Stimulated activated CD8-positive, alpha-beta memory T cell treated with anti-CD3 and anti-CD28 coated beads, Interleukin-2, amount 100 ng/mL, for 48 hours (primary cell): Measurements from ENCODE around the gene CISD3.

Experiments
- DNase-seq, 2 donors: peaks; one replicate each; pipeline ENCODE4 v3.0.0-alpha.2; 2020; ENCODE audit warnings: low read depth in 2 of 2

The CISD3 gene

GRCh38 chr17:38728290-38728831, 1.8 kb upstream of the CISD3 start:
- DNase-seq: peak in 1 of 2 donors; percentile 39

- DNase-seq: no peak
Measured at GRCh38 chr17:38729368-38729885, 714 bp upstream of the CISD3 start.

GRCh38 chr17:38730526-38731379, 612 bp downstream of the CISD3 start:
- no peak for DNase-seq

DNA sequence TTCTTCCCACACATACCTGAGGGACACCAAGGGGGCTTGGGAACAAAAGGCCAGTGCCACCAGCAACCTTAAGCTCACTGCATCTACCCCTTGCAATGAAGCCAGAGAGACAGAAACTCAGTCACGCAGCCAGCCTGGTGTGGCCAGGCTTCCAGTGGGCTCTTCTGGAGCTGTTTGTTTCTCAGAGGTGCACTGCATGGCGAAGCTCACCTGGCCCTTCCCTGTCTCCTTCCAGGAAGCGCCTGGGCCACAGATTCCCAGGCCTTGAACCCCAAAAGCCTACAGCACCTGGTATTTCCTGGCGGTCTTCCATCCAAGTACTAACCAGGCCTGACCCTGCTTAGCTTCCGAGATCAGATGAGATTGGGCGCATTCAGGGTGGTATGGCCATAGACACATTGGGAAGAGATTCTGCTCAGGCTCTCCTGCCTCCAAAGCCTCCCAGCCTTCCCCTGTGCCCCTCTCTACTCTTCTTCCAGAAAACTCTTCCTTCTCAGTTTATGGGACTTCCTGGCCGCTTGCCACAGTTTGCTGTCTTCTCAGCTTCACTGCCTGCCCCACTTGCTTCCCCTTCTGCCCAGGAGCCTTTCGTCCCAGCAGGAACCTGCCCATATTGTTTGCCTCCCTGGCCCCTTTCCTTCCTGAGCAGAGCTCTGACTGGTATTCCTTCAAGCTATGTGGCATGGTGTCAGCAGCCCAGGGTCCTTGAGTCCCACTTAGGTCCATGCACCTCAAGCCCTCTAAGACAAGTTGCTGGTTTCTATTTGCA, 1.6 kb downstream of the CISD3 start:
- no peak for DNase-seq

GRCh38 chr17:38732376-38733281, 2.5 kb downstream of the CISD3 start:
- DNase-seq: no peak

- no peak for DNase-seq
Measured at GRCh38 chr17:38733282-38733981, 3.3 kb downstream of the CISD3 start.

DNA sequence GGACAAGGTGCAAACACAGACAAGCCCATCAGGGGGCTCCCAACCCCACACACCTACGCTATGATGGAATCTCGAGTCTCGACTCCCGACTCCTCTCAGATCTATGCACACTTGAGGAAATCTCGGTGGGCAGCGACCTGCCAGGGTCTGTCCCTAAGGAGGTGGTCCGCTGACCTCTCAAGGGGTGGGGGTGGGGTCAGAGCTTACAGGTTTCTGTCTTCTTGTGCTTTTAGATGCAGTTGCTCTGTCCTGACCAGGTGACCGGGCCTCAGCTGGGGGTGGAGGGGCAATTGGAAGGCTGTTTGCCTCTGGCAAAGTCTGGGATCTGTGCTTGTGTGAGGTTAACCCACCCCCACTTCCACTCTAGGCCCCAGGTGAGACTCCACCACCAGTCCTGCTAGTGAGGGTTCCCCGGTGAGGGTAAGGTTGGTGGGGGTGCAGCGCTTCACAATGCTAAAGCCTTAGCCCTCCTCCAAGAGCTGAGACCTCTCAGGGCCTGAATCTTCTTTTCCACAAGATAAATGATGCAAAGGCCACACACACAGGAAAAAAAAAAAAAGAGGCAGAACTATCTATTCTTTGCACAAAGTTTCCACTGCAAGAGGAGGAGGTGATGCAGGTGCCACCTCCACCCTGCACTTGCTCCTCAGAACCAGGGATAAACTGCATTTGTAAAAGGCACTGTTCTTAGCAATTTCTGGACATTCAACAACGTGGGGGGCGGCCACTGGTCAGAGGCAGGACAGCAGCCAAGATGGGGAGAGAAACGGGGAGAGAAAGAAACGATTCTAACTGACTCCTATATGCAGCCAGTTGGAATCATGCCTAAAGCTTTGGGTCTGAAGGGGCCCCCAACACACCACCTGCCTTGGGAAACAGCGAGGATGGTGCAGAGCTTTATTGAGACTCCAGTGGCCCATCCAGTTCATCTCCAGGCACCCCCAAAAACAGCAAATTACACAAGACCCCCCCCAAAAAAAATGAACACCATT, 4.1 kb downstream of the CISD3 start:
- DNase-seq: no peak

DNA sequence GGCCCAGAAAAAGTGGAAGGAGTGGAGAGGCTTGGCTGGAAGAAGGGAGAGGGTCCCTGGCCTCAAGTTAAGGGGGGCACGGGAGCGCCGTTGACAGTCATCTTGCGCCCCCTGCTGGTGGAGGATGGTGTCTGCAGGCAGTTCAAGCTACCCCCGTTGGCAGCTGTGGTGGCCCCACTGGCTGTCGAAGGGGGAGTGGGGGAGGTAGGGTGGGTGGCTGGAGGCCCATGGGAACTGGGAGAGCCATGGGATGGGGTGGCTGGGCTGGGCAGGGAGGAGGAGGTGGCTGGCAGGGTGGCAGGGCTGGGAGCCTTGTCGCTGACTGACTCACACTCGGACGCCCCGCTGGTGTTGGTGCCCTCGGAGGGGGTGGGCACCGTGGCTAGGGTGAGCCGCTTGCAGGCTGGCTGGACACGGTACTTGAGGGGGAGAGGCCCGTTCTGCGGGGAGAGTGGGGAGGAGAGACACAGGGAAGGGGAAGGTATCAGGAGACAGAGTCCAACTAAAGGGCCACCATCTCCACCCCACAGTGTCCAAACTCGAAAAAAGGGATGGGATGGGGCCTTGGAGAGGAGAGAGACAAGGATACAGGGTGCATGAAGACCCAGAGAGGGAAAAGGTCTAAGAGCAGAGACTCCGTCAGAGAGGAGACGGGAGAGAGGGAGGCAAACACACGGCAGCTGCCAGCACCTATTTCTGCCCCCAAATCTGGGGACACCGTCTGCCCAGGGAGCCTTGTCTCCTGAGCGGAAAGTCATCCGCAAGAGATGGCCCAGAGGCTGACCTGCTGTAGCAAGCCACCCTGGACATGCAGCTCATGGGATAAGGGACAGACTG, 5.2 kb downstream of the CISD3 start:
- peak; percentile 66 to 70 for DNase-seq

DNA sequence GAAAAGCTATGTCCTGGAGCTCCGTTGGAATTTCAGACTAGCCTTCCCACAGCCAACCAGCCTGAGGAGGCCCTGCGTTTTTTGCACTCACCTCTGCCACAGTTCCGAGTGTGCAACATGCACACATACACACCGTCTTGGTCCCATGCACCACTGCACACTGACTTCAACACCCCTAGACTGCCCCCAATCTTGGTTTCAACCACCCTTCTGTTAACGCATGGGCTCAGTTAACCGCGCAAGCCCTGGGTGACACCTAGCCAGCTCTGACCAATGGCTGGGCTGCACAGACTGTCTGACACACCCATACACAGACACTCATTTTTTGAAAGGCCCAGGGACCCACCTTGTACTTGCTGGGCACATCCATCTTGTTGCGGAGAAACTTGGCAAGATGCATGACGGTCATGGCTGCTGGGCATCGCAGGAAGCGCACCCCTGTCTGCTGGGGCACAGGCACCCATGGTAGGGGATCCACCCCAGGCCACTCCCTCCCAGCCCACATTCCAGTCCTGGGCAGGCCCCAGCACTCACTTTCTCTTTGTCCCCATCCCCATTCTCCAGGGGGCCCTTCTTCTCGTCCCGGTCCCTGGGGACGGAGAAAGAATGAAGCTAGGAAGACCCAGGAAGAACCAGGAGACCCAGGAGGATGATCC, 8.0 kb downstream of the CISD3 start:
- DNase-seq: no peak

DNA sequence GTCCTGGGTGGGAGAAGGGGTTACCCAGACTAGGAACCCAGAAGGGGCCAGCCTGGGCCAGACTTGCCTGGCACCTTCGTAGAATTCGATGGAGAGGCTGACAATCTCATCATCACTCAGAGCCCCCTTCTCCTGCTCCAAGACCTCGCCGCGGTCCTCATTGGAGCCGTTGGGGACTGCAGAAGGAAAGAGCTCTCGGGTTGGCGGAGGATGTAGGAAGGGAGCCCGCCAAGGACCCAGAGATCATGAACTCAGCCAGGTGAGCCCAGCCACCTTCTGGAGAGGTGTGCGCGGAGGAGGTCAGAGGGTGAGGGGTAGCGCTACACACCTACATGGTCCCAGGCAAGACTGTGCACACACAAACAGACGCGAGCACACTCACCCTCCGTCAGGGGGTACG, 8.5 kb downstream of the CISD3 start:
- no peak for DNase-seq

- no peak for DNase-seq
Measured at GRCh38 chr17:38739305-38739704, 9.2 kb downstream of the CISD3 start.

- DNase-seq: no peak
Measured at GRCh38 chr17:38740044-38740443, 9.9 kb downstream of the CISD3 start.

DNA sequence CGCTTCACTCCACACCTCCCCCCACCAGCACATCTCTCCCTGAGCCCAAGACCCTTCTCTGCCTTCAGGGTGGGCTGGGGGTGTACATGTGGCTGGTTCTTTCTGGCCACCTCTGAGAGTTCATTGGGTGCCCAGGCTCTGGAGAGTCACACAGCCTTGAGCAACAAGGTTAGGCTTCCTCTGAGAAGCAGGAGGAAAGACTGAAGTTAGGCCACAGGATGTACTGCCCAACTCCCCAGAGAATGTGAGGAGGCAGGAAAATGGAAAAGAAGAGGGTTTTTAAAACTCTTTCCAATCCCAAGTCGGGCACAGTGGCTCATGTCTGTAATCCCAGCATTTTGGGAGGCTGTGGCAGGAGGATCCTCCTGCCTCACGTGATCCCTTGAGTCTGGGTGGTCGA, 10.7 kb downstream of the CISD3 start:
- no peak for DNase-seq

- DNase-seq: no peak
Measured at GRCh38 chr17:38741461-38741860, 11.3 kb downstream of the CISD3 start.

DNA sequence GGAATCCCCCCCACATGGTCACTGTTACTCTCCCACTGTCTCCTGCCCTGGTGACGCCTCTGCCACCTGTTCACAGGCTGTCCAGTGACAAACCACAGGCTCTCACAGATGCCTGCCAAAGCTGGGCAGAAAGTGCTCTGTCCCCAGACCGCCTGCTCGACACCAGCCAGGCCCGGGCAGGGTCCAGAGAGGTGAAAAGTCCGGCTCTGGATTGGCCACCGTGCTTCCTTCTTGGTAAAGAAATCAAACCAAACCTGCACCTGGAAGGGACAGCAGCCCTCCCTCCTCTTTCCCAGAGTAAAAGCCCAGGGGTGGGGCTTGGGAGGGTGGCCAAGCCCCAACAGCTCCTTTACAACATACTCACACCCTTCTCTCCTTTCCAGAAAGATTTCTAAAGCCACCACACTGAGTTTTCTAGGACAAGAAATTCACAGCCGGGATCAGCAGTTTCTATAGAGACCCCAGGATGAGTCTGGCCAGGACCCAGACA, 11.8 kb downstream of the CISD3 start:
- DNase-seq: no peak

DNA sequence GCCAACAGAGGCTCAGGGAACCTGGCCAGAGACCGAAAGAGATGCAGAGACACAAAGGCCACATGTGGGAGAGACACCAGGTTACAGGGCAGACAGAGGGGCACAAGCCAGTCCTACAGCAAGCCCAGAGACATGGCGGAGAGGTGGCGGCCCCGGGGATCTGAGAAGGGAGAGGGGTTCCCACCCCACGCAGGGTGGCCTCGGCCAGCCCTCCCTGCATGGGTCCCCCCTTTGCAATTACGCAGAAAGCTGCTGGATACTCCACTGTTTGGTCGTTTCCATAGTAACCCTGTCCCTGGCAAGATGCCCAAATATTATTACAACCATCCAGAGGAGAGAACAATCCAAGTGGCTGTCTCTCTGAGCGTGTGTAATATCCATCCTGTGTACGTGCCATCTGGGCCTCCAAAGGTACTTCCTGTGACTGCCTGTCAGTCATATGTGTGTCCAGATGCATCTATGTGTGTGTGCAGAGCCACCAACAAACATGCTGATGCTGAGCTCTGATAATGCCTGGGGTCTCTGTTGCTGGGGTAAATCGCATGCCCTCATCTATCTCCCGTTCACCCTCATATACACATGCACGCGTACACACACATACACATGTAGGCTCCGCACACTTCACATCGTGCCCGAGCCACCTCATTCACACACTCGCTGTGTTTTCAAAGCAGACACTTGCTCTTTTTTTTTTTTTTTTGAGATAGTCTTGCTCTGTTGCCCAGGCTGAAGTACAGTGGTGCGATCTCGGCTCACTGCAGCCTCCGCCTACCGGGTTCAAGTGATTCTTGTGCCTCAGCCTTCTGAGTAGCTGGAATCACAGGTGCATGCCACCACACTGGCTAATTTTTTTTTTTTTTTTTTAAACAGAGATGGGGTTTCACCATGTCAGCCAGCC, 12.5 kb downstream of the CISD3 start:
- no peak for DNase-seq
